Thyroid gland (tissue), 4 donors: ENCODE measurements around the gene MGAT4C.

Experiments used
- CTCF ChIP-seq, 6 experiments: fragments of 200-600 bp in 3 of 6; fragments of 450-650 bp in 3 of 6; sonication (generic) in 3 of 6; IDR thresholded peaks; one replicate each; pipeline ENCODE4 v1.5.1; 2016 to 2019; ENCODE audit warnings: antibody characterized with exemption in 6 of 6, mild to moderate bottlenecking in 2 of 6, inconsistent platforms in 1 of 6, moderate library complexity in 1 of 6
- POLR2A ChIP-seq, 2 donors: fragments of 450-650 bp; IDR thresholded peaks; one replicate each; pipeline ENCODE4 v1.6.1; 2017; ENCODE audit warnings: antibody characterized with exemption in 2 of 2, mild to moderate bottlenecking in 2 of 2, moderate library complexity in 1 of 2

- TF ChIP-seq POLR2A (IDR thresholded peaks at IDR 0.05) = no peak
- TF ChIP-seq CTCF (IDR thresholded peaks at IDR 0.05) = no peak
Measured at GRCh38 chr12:86260183-86260582, 4.0 kb upstream of the MGAT4C start.
